ENCODE results near the gene YEATS4.
A peak's percentile ranks its signal among the peaks of the same experiment; 100 is the strongest.

YEATS4 gene

DNA sequence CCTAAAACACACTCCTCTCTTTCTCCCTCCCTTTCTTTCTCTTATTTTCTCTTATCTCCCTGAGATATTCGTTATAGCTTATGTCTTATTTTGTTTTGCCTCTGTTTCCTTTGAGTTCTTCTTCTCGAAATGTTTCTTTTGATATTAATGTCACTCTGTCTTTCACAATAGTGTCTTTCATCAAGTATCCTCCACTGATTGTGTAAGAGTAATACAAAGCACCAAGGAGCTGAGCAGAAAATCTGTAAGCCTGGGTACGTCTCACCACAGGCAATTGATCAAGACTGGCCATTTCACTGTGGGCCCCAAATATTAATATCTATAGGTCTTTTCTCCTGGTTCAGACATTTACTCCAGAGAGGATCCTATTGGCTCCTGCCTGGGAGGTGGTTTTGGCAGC lies 16.2 kb upstream of the YEATS4 start:
- no peak for DNase-seq

DNA sequence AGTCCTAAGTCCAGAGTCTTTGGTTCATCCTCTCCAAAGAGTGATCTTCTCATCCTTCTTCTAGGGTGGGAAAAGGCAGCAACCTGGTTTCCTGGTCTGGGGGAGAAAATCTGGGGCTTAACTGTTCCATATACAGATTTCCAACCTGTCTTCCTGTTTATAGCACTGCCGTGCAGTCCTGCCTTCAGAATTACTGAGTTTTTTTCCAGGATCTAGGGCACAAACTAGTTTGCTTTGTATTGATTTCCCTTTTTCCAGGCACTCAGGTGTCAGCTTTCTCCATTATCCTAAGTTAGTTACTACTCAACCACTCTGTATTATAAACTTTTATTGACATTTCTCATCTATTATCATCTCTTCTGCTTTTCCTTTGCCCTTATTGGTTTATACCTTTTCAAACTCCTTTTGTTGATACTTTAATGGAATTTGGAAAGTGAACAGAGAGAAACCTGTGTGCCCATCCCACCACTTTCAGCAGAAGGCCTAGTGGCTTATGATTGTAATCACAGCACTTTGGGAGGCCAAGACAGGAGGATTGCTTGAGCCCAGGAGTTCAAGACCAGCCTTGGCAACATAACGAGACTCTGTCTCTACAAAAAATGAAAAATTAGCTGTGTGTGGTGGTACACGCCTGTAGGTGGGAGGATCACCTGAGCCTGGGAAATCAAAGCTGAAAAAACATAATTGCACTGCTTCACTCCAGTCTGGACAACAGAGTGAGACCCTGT lies 15.5 kb upstream of the YEATS4 start:
- no peak for DNase-seq

DNA sequence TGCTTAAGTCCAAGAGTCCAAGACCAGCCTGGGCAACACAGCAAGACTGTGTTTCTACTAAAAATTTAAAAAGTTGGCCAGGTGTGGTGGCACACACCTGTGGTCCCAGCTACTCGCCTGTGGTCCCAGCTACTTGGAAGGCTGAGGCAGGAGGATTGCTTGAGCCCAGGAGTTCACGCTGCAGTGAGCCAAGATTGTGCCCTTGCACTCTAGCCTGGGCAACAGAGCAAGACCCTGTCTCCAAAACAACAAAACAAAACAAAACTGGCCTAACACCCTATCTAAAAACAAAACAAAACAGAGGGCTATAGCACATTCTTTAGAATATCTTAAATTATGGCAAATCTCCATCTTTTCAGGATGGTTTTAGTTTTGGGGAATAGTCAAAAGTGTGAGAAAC lies 14.5 kb upstream of the YEATS4 start:
- no peak for DNase-seq

DNA sequence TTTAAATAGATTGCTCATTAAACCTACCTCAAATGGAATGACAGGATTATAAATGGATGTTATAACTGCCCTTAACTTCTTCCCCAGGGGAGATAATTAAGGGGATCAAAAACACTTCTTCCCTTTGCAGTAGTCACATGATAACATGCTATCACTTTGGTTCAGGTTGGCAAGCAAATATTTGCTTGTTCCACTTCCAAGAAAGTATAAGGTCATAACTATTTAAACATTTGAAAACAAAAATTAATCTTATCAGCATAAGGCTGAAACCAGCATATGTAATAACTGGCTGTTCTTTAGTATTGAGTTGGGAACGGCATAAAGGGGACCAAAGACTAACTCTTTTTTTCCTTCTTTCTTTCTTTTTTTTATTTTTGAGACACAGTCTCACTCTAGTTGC lies 13.8 kb upstream of the YEATS4 start:
- no peak for DNase-seq

DNA sequence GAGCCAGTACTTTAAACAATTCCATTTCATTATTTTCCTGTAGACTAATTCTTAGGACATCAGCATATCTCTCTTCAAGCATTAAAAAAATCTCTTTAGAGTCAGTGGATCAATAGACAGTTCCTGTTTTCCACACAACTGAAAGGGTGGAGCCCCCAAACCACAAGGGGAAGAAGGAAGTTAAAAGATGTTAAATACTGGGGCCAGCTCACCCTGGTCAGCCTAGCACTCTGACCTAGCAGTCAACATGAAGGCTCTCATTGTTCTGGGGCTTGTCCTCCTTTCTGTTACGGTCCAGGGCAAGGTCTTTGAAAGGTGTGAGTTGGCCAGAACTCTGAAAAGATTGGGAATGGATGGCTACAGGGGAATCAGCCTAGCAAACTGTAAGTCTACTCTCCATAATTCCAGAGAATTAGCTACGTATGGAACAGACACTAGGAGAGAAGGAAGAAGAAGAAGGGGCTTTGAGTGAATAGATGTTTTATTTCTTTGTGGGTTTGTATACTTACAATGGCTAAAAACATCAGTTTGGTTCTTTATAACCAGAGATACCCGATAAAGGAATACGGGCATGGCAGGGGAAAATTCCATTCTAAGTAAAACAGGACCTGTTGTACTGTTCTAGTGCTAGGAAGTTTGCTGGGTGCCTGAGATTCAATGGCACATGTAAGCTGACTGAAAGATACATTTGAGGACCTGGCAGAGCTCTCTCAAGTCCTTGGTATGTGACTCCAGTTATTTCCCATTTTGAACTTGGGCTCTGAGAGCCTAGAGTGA lies 11.2 kb upstream of the YEATS4 start, which contains the start of gene LYZ:
Gene LYZ, plus strand, starts transcription at position 220 of the 777 bp plus-strand sequence. Its CDS starts 28 bp downstream, at position 248.
- DNase-seq = no peak

DNA sequence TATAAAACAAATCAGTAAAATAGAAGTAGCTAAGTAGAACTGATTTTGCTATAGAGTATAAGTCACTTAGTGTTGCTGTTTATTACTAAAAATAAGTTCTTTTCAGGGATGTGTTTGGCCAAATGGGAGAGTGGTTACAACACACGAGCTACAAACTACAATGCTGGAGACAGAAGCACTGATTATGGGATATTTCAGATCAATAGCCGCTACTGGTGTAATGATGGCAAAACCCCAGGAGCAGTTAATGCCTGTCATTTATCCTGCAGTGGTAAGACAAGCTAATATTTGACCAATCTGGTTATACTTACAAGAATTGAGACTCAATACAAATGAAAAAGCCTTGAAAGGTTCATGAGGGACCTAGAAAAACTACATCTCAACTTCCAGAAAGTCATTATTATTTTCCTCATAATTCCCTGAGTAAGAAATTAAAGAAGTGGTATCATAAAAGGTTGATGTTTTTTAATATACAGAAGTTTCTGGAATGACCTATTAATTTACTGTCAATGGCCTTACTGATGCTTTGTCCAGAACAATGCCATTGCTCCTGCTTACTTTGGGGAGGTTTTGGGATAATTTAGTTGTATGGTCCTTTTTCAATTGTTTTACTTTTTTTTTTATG lies 9.4 kb upstream of the YEATS4 start:
- DNase-seq = no peak

DNA sequence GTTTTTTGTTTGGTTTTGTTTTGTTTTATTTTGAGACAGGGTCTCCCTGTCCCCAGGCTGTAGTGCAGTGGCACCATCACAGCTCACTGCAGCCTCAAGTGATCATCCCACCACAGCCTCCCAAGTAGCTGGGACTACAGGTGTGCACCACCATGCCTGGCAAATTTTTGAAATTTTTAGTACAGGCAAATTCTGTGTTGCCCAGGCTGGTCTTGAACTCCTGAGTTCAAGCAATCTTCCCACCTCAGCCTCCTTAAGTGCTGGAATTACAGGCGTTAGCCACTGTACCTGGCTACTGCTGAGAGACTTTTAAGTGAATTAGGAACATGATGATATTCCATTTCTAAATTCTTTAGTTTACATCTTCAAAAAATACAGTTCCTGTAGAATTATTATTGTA lies 8.8 kb upstream of the YEATS4 start:
- no peak for DNase-seq

DNA sequence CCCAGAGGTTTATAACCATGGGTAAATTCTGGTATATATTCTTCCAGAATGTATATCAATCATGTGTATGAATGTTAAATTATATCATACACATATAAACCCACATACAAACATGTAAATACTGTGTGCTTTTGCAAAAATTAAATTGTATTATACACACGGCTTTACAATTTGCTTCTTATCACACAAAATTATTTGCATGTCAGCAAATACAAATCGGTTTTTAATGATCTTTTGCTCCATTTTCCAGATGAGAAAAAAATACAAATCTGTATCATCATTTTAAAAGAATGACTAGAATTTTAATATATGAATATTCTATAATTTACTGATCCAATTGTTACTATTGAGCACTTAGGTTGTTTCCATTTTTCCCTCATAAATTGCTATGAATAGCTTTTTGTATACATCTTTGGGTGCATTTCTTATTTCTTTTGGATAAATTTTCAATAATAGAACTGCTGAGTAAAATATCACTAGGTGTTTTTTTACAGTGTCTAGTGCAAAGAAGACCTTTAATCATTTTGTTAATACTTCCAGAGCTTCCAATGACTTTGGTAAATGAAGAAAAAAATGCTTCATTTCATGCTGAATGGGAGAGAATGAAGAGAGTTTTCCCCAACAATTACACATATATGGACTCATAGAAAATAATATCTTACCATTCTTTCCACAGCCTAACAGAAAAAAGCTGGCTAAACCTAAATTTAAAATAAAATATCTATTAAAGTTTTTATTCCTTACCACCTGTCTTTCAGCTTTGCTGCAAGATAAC lies 7.9 kb upstream of the YEATS4 start:
- DNase-seq = no peak

DNA sequence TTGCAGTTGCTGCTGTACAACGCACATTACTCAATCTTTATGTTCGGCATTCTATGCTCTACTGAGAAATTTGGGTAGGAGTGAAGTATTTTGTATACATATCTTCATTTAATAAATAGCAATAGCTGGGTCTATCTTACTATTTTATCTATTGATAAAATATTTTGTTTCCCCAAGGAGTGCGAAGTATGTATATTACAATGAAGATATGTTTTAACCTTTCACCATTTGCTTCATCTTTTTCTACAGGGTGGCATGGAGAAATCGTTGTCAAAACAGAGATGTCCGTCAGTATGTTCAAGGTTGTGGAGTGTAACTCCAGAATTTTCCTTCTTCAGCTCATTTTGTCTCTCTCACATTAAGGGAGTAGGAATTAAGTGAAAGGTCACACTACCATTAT lies 6.6 kb upstream of the YEATS4 start:
- DNase-seq = no peak

DNA sequence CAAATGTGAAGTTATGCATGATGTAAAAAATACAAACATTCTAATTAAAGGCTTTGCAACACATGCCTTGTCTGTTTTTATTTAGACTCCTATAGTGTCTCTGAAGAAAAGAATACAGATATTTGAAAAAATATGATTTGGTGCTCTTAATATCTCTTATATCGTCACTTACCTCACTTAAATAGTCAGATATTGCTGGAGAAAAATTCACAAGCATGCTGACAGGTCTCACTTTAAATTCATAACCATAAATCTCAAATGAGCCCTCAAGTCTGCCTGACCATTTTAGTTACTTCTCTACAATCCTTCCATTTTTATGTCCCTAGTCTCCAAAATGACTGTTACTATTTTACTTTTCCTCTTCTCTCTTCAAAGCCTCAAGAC lies 5.4 kb upstream of the YEATS4 start:
- no peak for DNase-seq

DNA sequence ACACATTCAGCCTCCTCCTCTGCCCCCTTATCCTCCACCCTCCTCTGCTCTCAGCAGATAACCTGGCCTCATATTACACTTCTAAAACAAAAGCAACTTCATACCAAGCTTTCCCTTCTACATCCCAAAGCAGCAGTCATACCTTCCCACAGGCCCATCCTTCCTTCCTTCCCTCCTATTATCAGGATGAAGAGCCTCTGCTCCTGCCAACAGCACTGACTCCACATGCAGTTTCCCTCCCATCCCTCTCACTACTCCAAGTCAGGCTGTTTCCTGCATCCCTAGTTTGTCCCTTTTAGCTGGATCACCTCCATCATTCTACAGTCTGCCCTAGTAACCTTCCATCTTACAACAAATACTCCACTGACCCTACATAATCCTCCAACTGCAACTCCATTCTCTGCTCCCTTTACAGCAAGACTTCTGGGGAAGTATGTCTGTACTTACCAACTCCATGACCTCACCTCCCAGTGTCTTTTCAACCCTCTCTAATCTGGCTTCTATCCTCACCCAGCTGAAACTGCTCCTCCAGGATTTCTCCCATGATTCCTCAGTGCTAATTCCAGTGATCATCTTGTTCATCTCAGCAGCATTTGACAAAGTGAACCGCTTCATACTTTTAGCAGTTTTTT lies 4.9 kb upstream of the YEATS4 start:
- no peak for DNase-seq

DNA sequence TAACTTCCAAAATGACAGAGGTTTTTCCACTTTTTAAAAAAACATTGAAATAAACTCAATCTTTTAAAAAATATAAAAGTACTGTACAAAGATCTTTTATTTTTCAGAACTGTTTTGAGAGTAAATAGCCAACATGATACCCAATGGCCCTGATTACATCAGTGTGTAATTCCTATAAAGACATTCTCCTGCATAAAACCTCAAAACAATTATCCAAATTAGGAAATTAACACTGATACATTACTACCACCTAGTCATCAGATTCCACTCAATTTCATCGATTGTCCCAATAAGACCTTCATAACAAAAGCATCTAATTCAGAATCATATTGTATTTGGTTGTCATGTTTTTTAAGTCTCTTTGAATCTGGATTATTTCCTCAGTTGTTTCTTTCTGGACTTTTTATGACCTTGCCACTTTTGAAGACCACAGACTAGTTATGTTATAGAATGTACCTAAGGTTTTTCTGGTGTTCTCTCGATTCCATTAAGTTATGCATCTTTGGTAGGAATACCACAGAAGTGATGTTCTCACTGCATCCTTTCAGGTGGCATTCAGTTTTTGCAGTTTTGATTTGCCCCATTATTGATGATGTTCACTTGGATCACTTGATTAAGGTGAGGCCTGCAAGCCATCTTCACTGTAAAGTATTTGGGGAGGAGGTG lies 4.0 kb upstream of the YEATS4 start:
- DNase-seq = no peak

DNA sequence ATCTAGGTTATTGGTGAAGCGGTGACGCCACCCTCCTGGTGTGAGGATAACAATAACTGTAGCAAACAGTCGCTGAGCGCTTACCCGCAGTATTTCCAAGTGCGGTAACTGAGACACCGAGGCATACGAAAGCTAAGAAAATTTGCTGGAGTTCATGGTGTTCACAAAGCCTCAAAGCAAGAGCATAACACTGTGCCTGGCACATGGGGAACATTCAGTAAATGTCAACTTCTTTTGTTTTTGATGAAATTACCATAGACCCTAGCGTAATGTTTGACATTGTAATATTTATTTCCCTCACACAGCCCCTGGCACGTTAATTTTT lies 767 bp downstream of the YEATS4 start:
- no peak for DNase-seq

DNA sequence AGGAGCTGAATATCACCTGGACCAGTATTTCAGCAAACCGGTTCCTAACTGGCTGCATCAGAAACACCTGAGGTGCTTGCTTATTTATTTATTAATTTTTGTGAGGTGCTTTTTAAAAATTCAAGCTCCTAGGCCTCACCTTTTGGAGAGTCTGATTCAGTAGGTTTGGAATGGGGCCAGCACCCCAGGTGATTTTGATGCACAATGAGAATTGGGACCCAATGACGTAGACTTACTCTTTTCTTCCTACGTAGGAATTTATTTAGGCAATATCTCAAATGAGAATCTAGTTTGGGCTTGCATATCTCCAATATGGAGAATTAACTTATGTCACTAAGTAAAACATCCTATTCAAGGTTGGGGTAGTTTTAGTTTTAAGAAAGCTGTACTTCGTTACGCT lies 7.3 kb downstream of the YEATS4 start:
- no peak for DNase-seq

DNA sequence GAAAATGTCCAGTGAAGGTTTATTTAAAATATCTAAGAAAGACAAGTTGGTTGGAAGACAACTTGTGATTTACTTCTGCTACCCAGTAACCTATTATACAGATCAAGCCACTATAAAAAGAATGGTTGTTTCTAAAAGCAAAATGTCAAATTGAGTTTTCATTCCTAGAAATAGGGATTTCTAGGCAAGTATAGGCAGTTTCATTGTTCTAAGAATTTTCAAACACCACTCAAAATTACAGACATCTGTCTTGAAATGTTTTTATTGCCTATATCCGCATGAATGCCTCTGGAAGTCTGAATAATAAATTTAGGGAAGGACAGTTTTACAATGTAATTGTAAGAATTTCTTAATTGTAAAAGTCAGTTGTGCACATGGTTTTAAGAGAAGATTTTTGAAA lies 8.6 kb downstream of the YEATS4 start:
- DNase-seq = no peak

DNA sequence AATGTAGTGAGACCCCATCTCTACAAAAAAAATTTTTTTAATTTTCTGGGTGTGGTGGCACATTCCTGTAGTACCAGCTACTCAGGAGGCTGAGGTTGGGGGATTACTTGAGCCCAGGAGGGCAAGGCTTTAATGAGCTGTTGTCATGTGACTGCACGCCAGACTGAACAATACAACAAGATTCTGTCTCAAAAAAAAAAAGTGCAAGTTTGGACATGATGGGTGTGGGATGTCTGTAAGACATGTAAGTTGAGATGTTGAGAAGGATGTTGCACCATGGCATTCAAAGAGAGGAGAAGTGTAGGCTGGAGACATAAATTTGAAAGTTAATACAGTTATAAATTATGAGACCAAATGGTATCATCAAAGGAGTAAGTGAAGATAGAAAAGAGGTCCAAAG lies 23.5 kb downstream of the YEATS4 start:
- no peak for DNase-seq

DNA sequence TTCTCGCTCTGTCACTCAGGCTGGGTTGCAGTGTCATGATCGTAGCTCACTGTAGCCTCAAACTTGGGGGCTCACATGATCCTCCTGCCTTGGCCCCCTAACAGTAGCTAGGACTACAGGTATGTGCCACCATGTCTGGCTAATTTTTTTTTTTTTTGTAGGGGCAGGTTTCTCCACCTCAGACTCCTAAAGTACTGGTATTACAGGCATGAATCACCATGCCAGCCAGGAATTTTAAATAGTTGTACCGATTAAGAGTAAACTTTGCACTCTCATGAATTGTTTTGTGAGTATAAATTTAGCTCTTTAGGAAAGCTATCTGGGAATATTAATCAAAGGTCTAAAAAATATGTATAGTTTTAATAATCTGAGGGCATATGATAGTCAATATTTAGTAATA lies 25.5 kb downstream of the YEATS4 start:
- DNase-seq = no peak

DNA sequence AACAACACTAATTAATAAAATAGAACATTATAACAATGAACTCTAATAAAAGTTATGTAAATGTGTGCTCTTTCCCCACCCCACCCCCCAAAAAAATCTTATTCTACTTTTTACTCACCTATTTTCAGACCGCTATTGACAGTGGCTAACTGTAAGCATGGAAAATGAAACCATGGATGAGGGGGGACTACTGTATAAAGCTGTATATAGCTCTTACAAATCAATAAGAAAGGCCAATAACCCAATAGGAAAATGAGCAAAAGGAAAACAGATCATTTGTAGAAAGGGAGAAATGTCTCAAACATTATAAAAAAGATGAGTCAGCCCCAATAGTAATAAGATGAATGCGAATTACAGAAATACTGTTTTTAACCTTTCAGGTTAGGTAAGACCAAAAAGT lies 27.4 kb downstream of the YEATS4 start:
- DNase-seq = no peak

DNA sequence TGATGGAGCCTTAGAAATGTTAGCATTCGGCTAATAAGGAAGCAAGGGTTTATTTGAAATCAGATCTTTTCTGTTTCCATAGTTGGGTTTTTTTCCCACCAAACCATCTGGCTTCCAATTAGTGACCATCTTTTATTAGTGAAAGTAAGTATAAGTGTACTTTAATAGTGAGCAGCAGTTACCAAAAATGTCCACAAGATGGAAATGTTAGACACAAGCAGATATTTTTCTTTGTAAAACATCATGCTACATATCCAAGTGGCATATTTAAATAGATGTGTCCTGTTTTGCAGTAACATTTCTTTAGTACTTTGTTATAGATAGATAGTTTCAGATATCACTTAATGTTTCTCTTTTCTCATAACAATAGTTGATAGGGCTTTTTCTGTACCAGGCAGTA lies 28.8 kb downstream of the YEATS4 start:
- DNase-seq = peak; percentile 41

DNA sequence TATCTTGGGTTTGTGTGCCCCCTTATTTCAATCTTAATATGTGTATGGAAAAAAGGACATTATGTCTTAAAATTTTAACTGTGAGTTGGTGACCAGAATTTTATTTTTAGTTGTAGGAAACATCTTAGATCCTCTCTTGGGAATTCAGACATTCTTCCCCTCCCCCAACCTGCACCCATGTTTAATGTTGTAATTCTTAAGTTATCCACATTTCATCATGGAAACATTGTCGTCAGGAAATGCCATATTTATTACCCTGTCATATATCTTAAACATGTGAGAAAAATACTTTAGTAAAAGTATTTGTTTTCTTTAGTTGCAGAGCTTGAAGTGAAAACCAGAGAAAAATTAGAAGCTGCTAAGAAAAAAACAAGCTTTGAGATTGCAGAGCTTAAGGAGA lies 30.3 kb downstream of the YEATS4 start:
- DNase-seq = no peak

DNA sequence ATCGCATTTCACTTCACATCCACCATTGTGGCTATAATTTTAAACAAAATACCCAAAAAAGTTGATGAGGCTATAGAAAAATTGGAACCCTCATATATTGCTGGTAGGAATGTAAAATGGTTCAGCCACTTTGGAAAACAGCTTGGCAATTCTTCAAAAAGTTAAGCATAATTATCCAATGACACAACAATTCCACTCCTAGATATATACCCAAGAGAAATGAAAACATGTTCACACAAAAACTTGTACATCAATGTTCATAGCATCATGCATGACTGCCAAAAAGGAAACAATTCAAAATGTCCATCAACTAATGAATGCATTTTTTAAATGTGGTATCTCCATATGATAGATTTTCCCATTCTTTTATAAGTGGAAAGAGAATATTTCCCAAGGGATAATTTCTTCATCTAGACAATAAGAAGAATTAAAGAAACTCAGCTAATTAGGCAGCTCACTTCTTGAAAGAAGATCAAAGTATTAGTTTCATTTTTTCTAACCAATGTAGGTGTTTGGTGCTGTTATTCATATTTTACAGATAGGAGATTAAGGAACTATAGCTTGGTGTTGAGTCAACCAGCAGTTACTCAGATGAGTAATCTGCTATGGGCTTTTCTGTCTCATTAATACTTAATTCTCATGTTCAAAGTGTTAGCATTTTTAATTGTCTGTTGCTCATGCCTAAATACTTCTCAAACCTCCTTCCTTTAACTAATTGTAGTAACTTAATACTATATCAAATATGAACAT lies 32.8 kb downstream of the YEATS4 start:
- peak; percentile 2 for DNase-seq

DNA sequence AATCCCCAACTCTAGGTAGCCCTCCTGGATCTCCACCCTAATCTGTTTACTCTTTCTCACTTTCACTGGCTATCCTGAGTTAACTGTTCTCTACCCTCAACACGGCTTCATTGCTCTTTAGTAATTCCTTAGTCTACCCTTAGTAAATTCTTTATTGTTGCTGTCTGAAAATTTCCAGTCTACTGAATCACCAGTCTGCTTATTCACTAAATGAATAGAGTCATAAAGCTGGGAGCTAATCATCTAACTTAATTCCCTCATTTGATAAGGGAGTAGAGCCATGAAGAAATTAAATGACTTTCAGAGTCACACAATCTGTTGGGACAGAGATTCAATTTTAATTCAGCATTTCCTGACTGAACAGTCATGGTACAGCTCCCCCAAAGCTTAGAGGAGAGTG lies 36.5 kb downstream of the YEATS4 start:
- peak; percentile 8 for DNase-seq
